HepG2 (cell line): Measurements from ENCODE around the gene RAB39A. TPM values are rescaled to one million over a fixed set of nuclear protein-coding genes. Genes with fewer than 3 reads are reported as not detected.

Experiments used
- BORCS8-MEF2B ChIP-seq: sonication (generic); formaldehyde crosslinking; IDR thresholded peaks from 2 replicates; pipeline ENCODE4 v1.8.0; 2022; ENCODE audit warnings: mild to moderate bottlenecking, missing genetic modification reagents
- CBX5 ChIP-seq: sonication (generic); formaldehyde crosslinking; IDR thresholded peaks from 2 replicates; pipeline ENCODE4 v1.4.0; 2020; ENCODE audit warnings: missing genetic modification reagents, borderline replicate concordance
- CHD2 ChIP-seq: IDR thresholded peaks from 2 replicates; pipeline ENCODE4 v1.6.1; 2011; ENCODE audit warnings: low read depth, low read length, improper control_type of control experiment
- DR1 ChIP-seq: sonication (generic); formaldehyde crosslinking; IDR thresholded peaks from 2 replicates; pipeline ENCODE4 v1.8.0; 2021; ENCODE audit warnings: mild to moderate bottlenecking, missing genetic modification reagents, inconsistent platforms
- EED ChIP-seq: sonication (generic); formaldehyde crosslinking; IDR thresholded peaks from 2 replicates; pipeline ENCODE4 v1.5.0; 2020; ENCODE audit warnings: mild to moderate bottlenecking, missing genetic modification reagents
- POGZ ChIP-seq: sonication (generic); formaldehyde crosslinking; IDR thresholded peaks from 2 replicates; pipeline ENCODE4 v1.4.0; 2020; ENCODE audit warnings: mild to moderate bottlenecking, missing genetic modification reagents
- RARG ChIP-seq: sonication (generic); formaldehyde crosslinking; IDR thresholded peaks from 2 replicates; pipeline ENCODE4 v1.4.0; 2020; ENCODE audit warnings: low read depth, mild to moderate bottlenecking, missing genetic modification reagents
- RBM22 ChIP-seq: fragments of 200-400 bp; formaldehyde crosslinking; optimal IDR thresholded peaks from 2 replicates; pipeline ENCODE3; 2017; ENCODE audit warnings: mild to moderate bottlenecking, low read length, moderate library complexity
- SALL2 ChIP-seq: sonication (generic); formaldehyde crosslinking; IDR thresholded peaks from 2 replicates; pipeline ENCODE4 v1.8.1; 2023; ENCODE audit warnings: mild to moderate bottlenecking, missing genetic modification reagents, inconsistent platforms
- SIX1 ChIP-seq: sonication (generic); formaldehyde crosslinking; IDR thresholded peaks from 2 replicates; pipeline ENCODE4 v1.4.0; 2020; ENCODE audit warnings: missing genetic modification reagents, borderline replicate concordance
- SRSF4 ChIP-seq: fragments of 200-400 bp; formaldehyde crosslinking; IDR thresholded peaks from one replicate; pipeline ENCODE4 v1.6.1; 2018; ENCODE audit warnings: mild to moderate bottlenecking, low read depth, low read length, moderate library complexity; ENCODE audit not compliant: poor library complexity, severe bottlenecking
- SRY ChIP-seq: sonication (generic); formaldehyde crosslinking; IDR thresholded peaks from 2 replicates; pipeline ENCODE4 v1.8.0; 2022; ENCODE audit warnings: mild to moderate bottlenecking, missing genetic modification reagents
- SSRP1 ChIP-seq: IDR thresholded peaks from 2 replicates; pipeline ENCODE4 v1.6.1; 2016; ENCODE audit warnings: control low read depth
- ZNF121 ChIP-seq: sonication (generic); formaldehyde crosslinking; IDR thresholded peaks from 2 replicates; pipeline ENCODE4 v1.5.0; 2020; ENCODE audit warnings: mild to moderate bottlenecking, missing genetic modification reagents
- ZNF20 ChIP-seq: sonication (generic); formaldehyde crosslinking; IDR thresholded peaks from 2 replicates; pipeline ENCODE4 v1.4.0; 2020; ENCODE audit warnings: mild to moderate bottlenecking, moderate library complexity, missing genetic modification reagents
- ZNF607 ChIP-seq: sonication (generic); formaldehyde crosslinking; IDR thresholded peaks from 2 replicates; pipeline ENCODE4 v1.5.1; 2020; ENCODE audit warnings: missing genetic modification reagents, mild to moderate bottlenecking, borderline replicate concordance
- ZNF879 ChIP-seq: sonication (generic); formaldehyde crosslinking; IDR thresholded peaks from 2 replicates; pipeline ENCODE4 v1.8.1; 2023; ENCODE audit warnings: missing genetic modification reagents
- polyA plus RNA-seq, 8 experiments: library from polyadenylated mRNA; depleted of rRNA in 3 of 8; stranded (reverse) in 7 of 8; unstranded in 1 of 8; fragments of >200 nt; fragmentation: Illumina TruSeq in 4 of 8; extraction: Trizol in 4 of 8; gene quantifications; 2 replicates each; pipeline versions ENCODE4 v1.2.1 to v1.2.3, GENCODE V29; 2011 to 2016; ENCODE audit warnings: low read depth in 4 of 8, missing spikeins in 1 of 8, mixed read lengths in 1 of 8; ENCODE audit not compliant: insufficient read depth in 1 of 8
- total RNA-seq, 5 experiments: library from RNA; depleted of rRNA; stranded (reverse); fragments of >200 nt; fragmentation: Illumina TruSeq; extraction: Trizol; gene quantifications; 2 replicates each; pipeline ENCODE4 v1.2.3, GENCODE V29; 2016; ENCODE audit warnings: low read depth in 1 of 5
- TF ChIP-seq, protein P1 (sequence below), 2 experiments: sonication (generic) in 1 of 2; formaldehyde crosslinking in 1 of 2; IDR thresholded peaks; 2 replicates each; pipeline versions ENCODE4 v1.4.0 to v1.6.1; 2018 to 2020; ENCODE audit warnings: missing genetic modification reagents in 2 of 2, borderline replicate concordance in 1 of 2, low read depth in 1 of 2, mild to moderate bottlenecking in 1 of 2, missing biosample characterization in 1 of 2
- TF ChIP-seq, protein P2 (sequence below): sonication (generic); formaldehyde crosslinking; IDR thresholded peaks from 2 replicates; pipeline ENCODE4 v1.9.0; 2021; ENCODE audit warnings: missing genetic modification reagents, borderline replicate concordance
- TF ChIP-seq, protein P3 (sequence below): sonication (generic); formaldehyde crosslinking; IDR thresholded peaks from 2 replicates; pipeline ENCODE4 v1.4.0; 2020; ENCODE audit warnings: mild to moderate bottlenecking, low read depth, missing genetic modification reagents
- TF ChIP-seq, protein P4 (sequence below): sonication (generic); formaldehyde crosslinking; conservative IDR thresholded peaks from 2 replicates; pipeline ENCODE4 v1.5.0; 2020; ENCODE audit warnings: missing genetic modification reagents

Gene RAB39A
- total and polyA plus RNA-seq, 2 of the 13 experiments (the other 11 are each of a cell fraction or from before 2014, with no cell fraction given): not detected

DNA sequence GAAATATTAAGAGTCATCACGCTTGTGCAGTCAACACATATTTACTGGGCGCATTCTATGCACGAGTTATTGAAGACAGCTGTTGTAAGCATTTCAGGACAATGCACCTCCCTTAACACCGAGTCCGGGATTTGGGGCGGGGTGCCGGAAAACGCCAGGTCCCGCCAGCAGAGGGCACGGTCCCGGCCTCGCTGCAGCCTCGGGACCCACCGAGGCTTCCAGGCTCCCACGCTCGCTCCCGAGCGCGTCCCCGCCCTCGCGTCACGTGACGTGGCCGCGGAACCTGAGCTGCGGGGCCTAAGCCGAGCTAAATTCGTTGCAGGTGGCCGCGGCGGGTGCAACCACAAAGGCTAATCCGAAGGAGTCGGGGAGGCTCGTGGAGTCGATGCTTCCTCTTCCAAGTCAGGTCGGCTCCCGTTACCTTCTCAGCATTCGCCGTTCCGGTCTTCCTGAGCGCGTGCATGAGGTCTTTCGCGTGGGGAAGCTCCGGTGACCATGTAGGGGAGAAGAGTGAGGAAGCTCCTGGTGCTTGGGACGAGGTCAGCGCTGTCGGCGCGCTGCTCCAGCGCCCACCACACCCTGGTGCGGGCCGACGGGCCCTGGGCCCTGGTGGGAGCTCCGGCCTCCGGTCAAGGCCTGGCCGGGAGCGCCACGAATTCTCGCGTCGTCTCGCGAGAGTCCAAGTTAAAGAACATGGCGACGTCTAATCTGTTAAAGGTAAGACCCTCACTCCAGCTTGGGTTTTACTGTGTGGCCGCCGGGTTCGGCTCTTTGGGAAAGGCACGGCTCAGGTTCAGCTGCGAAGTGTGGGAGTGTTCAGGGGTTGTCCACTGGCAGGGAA is 80.6 kb downstream of the RAB39A start, which contains the start of gene CUL5 (continued):
- no peak; the same call in 1 of the 2 replicates for TF ChIP-seq CBX5
- TF ChIP-seq ZNF607 (CRISPR knock-in tag): no peak
- peak; percentile 96 for TF ChIP-seq CHD2
- peak; percentile 99 for TF ChIP-seq SRY
- peak; percentile 48; the same call in 1 of the 2 replicates for TF ChIP-seq SIX1 (CRISPR knock-in tag)
- no peak; the same call in 1 of the 2 replicates for TF ChIP-seq ZNF20
- TF ChIP-seq, protein P1, sequence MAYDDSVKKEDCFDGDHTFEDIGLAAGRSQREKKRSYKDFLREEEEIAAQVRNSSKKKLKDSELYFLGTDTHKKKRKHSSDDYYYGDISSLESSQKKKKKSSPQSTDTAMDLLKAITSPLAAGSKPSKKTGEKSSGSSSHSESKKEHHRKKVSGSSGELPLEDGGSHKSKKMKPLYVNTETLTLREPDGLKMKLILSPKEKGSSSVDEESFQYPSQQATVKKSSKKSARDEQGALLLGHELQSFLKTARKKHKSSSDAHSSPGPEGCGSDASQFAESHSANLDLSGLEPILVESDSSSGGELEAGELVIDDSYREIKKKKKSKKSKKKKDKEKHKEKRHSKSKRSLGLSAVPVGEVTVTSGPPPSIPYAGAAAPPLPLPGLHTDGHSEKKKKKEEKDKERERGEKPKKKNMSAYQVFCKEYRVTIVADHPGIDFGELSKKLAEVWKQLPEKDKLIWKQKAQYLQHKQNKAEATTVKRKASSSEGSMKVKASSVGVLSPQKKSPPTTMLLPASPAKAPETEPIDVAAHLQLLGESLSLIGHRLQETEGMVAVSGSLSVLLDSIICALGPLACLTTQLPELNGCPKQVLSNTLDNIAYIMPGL (CRISPR knock-in tag; IDR thresholded peaks at IDR 0.05; ENCODE audit: borderline replicate concordance in 1 of 2, low read depth in 1 of 2): peak; percentile 98 to 99
- peak; percentile 79 for TF ChIP-seq DR1 (CRISPR knock-in tag)
- TF ChIP-seq POGZ (CRISPR knock-in tag): peak; percentile 84
- TF ChIP-seq SSRP1 (CRISPR knock-in tag): no peak
- peak; percentile 72 for TF ChIP-seq SALL2
- 0 out of 2 replicates have a peak, but pooled peaks have one; percentile 17 for TF ChIP-seq ZNF879 (CRISPR knock-in tag)
- TF ChIP-seq, protein P2, sequence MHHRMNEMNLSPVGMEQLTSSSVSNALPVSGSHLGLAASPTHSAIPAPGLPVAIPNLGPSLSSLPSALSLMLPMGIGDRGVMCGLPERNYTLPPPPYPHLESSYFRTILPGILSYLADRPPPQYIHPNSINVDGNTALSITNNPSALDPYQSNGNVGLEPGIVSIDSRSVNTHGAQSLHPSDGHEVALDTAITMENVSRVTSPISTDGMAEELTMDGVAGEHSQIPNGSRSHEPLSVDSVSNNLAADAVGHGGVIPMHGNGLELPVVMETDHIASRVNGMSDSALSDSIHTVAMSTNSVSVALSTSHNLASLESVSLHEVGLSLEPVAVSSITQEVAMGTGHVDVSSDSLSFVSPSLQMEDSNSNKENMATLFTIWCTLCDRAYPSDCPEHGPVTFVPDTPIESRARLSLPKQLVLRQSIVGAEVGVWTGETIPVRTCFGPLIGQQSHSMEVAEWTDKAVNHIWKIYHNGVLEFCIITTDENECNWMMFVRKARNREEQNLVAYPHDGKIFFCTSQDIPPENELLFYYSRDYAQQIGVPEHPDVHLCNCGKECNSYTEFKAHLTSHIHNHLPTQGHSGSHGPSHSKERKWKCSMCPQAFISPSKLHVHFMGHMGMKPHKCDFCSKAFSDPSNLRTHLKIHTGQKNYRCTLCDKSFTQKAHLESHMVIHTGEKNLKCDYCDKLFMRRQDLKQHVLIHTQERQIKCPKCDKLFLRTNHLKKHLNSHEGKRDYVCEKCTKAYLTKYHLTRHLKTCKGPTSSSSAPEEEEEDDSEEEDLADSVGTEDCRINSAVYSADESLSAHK (CRISPR knock-in tag): 0 out of 2 replicates have a peak, but pooled peaks have one; percentile 39
- no peak for TF ChIP-seq RBM22
- no peak for TF ChIP-seq RARG (CRISPR knock-in tag)
- TF ChIP-seq, protein P3, sequence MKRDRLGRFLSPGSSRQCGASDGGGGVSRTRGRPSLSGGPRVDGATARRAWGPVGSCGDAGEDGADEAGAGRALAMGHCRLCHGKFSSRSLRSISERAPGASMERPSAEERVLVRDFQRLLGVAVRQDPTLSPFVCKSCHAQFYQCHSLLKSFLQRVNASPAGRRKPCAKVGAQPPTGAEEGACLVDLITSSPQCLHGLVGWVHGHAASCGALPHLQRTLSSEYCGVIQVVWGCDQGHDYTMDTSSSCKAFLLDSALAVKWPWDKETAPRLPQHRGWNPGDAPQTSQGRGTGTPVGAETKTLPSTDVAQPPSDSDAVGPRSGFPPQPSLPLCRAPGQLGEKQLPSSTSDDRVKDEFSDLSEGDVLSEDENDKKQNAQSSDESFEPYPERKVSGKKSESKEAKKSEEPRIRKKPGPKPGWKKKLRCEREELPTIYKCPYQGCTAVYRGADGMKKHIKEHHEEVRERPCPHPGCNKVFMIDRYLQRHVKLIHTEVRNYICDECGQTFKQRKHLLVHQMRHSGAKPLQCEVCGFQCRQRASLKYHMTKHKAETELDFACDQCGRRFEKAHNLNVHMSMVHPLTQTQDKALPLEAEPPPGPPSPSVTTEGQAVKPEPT (CRISPR knock-in tag): peak; percentile 50; the same call in 1 of the 2 replicates
- TF ChIP-seq, protein P4, sequence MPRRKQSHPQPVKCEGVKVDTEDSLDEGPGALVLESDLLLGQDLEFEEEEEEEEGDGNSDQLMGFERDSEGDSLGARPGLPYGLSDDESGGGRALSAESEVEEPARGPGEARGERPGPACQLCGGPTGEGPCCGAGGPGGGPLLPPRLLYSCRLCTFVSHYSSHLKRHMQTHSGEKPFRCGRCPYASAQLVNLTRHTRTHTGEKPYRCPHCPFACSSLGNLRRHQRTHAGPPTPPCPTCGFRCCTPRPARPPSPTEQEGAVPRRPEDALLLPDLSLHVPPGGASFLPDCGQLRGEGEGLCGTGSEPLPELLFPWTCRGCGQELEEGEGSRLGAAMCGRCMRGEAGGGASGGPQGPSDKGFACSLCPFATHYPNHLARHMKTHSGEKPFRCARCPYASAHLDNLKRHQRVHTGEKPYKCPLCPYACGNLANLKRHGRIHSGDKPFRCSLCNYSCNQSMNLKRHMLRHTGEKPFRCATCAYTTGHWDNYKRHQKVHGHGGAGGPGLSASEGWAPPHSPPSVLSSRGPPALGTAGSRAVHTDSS (CRISPR knock-in tag): no peak
- TF ChIP-seq BORCS8-MEF2B (CRISPR knock-in tag): peak; percentile 61
- no peak for TF ChIP-seq SRSF4
- 0 out of 2 replicates have a peak, but pooled peaks have one; percentile 11 for TF ChIP-seq ZNF121 (CRISPR knock-in tag)
- peak; percentile 97 for TF ChIP-seq EED (CRISPR knock-in tag)
